ENCODE data around the gene NSFL1C.

NSFL1C gene

DNA sequence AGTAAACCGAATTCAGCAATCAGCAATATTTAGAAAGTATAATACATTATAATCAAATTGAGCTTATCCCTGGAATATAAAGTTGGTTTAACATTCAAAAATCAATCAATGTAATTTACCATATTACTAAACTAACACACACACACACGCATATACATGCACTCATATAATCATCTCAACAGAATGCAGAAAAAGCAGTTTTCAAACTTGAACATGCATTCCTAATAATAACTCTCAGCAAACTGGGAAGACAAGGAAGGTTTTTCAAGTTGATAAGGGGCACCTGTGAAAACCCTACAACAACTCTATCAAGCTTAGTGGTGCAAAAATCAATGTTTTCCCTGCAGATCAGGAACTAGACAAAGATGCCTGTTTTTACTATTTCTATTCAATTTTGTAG lies 19.9 kb upstream of the NSFL1C start:
- H3K4me3 ChIP-seq, result no peak overlapping the region
- DNase-seq (ENCODE audit: low spot score), result no peak

DNA sequence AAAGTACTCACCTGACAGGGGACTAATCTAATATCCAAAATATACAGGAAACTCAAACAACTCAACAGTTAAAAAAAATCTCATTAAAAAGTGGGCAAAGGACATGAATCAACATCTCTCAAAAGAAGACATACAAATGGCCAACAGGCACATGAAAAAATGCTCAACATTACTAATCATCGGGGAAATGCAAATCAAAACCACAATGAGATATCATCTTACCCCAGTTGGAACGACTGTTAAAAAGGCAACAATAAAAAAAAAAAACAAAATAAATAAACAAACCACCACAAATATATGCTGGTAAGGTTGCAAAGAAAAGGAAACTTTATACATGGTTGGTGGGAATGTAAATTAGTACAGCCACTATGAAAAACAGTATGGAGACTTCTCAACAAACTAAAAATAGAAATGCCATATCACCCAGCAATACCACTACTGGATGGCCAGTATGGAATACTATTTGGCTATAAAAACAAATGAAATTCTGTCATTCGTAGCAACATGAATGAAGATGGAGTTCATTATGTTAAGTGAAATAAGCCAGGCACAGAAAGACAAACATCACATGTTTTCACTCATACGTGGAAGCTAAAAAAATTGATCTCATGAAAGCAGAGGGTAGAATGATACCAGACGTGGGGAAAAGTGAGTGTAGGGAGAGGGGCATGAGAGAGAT lies 17.9 kb upstream of the NSFL1C start:
- no peak overlapping the region for H3K27ac ChIP-seq
- DNase-seq (ENCODE audit: low spot score), result no peak
- no peak overlapping the region for H3K4me3 ChIP-seq
- TF ChIP-seq, protein P1, sequence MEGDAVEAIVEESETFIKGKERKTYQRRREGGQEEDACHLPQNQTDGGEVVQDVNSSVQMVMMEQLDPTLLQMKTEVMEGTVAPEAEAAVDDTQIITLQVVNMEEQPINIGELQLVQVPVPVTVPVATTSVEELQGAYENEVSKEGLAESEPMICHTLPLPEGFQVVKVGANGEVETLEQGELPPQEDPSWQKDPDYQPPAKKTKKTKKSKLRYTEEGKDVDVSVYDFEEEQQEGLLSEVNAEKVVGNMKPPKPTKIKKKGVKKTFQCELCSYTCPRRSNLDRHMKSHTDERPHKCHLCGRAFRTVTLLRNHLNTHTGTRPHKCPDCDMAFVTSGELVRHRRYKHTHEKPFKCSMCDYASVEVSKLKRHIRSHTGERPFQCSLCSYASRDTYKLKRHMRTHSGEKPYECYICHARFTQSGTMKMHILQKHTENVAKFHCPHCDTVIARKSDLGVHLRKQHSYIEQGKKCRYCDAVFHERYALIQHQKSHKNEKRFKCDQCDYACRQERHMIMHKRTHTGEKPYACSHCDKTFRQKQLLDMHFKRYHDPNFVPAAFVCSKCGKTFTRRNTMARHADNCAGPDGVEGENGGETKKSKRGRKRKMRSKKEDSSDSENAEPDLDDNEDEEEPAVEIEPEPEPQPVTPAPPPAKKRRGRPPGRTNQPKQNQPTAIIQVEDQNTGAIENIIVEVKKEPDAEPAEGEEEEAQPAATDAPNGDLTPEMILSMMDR (IDR thresholded peaks at IDR 0.05), result no peak

More for the DNA sequence above, 19.9 kb upstream of the NSFL1C start:
- TF ChIP-seq, protein P1 (IDR thresholded peaks at IDR 0.05), result no peak
- no peak overlapping the region for H3K27ac ChIP-seq

DNA sequence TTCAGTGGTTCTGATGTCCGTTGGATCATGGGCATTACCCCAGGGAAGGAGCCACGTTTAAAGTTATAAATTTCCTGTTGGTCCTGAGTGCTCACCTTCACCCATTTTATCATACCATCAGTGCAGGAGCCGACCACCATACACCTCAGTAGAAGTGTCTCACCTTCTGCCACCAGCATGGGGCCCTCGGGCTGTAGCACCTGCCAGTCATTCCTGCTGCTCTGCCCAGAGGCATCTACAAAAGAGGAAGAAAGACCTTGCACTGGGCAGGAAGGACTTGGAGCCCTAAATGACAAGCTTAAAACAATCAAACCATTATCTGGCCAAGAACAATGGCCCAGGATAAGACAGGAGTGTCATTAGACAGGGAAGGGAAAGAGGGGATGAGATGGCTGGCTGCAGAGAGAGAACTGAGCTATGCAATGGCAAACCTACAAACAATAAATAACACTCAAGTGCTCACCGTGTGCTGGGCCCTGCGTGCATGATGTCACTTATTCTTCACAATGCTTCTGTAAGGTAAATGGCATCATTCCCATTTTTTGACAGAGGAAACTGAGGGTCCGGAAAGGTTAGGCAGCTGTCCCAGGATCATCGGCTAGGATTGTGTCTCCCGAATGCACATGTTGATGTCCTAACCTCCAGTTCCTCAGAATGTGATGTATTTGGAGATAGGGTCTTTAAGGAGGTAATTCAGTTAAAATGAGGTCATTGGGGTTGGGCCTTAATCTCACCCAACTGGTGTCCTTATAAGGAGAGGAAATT lies 13.4 kb upstream of the NSFL1C start:
- no peak overlapping the region for H3K4me3 ChIP-seq
- no peak overlapping the region for H3K27ac ChIP-seq
- no peak for DNase-seq (ENCODE audit: low spot score)
- TF ChIP-seq, protein P1 (IDR thresholded peaks at IDR 0.05), result no peak

DNA sequence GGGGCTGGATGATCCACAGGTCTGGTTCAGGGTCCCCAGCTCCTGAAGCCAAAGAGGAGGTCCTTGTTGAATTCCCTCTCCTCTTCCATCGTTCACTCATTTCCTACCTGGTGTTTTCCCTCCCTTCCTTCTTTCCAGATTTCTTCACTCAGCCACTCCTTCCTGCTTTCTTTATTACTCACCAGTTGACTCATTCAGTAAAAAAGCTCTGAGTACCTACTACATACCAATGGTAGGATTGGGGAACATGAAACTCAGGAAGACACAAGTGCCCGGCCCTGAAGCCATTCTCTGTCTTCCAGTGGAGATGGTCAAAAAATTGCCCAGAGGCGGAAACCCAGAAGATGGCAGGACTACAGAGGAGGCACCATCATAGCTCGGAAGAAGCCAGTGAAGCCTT lies 11.9 kb upstream of the NSFL1C start:
- TF ChIP-seq, protein P1 (IDR thresholded peaks at IDR 0.05), result no peak
- no peak for DNase-seq (ENCODE audit: low spot score)

DNA sequence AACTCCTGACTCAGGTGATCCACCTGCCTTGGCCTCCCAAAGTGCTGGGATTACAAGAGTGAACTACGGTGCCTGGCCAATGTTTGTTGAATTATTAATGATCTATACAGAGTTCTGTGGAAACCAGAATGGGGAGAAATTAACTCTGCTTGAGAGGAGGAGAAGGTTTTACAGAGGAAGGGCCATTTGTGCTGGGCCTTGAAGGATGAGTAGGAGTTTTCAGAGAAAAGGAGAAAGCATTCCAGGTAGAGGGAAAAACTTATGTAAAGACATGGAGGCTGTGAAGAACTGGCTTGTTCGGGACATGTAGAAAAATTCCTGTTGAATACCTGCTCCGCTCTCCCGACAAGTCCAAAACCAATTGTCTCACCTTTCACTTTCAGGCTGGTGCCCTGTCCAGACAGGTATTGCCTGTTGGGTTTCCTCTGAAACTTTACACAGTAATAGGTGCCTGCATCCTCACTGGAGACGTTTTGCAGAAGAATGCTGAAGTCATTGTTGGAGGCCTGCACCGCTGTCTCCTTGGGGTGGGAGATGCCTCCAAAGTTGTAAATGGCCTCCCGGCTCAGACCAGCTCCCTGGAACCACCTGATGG lies 11.3 kb upstream of the NSFL1C start:
- Histone ChIP-seq H3K27ac (no peak overlapping the region), H3K4me3 (no peak overlapping the region)
- TF ChIP-seq, protein P1 (IDR thresholded peaks at IDR 0.05), result no peak
- DNase-seq (ENCODE audit: low spot score), result no peak

More for the DNA sequence above, 11.9 kb upstream of the NSFL1C start:
- no peak overlapping the region for H3K27ac ChIP-seq
- no peak overlapping the region for H3K4me3 ChIP-seq

DNA sequence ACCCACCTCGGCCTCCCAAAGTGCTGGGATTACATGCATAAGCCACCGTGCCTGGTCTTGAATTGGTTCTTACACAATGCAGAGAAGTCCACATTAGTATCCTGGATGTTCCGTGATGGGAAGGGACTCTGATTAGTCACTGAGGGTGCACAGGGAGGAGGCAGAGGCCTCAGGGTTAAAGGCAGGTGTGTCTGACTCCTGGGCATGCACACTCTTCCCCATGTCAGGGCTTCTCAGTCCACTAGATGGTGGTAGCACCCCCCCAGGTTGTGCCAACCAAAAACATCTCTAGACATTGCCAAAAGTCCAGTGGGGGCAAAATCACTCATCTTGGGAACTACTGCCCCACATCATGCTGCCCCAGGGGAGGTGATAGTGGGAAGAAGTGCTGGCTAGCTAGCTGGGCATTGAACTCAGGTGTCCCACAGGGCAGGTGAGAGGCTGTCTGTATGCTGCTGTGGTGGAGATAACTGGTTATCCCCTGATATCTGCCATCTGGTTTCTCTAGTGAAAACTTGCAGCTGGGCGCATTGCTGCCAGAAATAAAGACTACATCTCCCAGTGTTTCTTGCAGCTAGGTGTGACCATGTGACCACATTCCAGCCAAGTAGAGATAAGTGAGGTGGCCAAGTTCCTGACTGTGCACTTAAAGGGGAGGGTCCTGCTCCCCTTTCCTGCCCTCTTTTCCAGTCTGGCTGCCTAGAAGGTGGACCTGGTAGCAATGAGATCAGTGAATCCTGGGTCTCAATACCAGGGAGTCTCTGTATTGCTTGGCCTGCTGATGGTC lies 8.4 kb upstream of the NSFL1C start:
- Histone ChIP-seq H3K4me3 (no peak overlapping the region), H3K27ac (no peak overlapping the region)
- TF ChIP-seq, protein P1 (IDR thresholded peaks at IDR 0.05), result no peak
- no peak for DNase-seq (ENCODE audit: low spot score)

All from coronary artery (tissue), 2 donors.